HG03442 (cell line): Measurements from ENCODE around the gene EXOC6B.
"Not testable (repeated sequence)": the region's sequence is repeated elsewhere in the genome, so short reads cannot be mapped to it uniquely, and the experiment has no call there.

Source experiments
- ATAC-seq: cut with Tn5 transposase; IDR thresholded peaks from one replicate; pipeline ENCODE4 v1.9.1; 2021; ENCODE audit warnings: mild to moderate bottlenecking, moderate library complexity; ENCODE audit not compliant: unreplicated experiment

EXOC6B gene

DNA sequence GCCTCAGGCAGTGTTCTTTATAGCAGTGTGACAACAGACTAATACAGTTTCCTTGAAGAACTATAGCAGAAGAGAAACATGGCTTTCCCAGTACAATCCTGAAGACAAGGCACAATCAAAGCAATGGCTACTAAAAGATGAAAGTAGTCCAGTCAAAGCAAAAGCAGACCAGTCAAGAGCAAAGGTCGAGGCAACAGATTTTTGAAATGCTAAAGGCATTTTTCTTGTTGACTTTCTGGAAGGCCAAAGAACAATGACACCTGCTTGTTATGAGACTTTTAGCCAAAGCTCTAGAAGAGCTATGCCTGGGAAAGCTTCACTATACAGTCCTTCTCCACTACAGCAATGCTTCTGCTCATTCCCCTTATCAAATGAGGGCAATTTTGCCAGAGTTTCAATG, 269.9 kb downstream of the EXOC6B start:
- no peak for ATAC-seq

DNA sequence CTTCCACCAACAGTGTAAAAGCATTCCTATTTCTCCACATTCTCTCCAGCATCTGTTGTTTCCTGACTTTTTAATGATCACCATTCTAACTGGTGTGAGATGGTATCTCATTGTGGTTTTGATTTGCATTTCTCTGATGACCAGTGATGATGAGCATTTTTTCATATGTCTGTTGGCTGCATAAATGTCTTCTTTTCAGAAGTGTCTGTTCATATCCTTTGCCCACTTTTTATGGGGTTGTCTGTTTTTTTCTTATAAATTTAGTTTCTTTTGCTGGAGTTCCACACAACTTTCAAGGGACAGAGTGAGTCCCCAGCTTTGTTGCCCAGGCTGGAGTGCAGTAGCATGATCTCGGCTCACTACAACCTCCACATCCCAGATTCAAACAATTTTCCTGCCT, 270.5 kb downstream of the EXOC6B start:
- ATAC-seq = not testable (repeated sequence)

DNA sequence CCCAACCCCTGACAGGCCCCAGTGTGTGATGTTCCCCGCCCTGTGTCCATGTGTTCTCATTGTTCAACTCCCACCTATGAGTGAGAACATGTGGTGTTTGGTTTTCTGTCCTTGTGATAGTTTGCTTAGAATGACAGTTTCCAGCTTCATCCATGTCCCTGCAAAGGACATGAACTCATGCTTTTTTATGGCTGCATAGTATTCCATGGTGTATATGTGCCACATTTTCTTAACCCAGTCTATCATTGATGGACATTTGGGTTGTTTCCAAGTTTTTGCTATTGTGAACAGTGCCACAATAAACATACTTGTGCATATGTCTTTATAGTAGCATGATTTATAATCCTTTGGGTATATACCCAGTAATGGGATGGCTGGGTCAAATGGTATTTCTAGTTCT, 270.9 kb downstream of the EXOC6B start:
- not testable (repeated sequence) for ATAC-seq

DNA sequence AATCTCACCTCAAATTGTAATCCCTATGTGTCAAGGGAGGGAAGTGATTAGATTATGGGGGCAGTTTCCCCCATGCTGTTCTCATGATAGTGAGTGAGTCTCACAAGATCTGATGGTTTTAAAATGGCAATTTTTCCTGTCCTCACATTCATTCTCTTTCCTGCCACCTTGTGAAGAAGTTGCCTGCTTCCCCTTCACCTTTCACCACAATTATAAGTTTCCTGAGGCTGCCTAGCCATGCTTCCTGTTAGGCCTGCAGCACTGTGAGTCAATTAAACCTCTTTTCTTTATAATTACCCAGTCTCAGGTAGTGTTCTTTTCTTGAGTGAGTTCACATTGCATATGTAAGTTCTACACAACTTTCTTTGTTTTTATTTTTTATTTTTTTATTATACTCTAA, 271.5 kb downstream of the EXOC6B start:
- no peak for ATAC-seq

DNA sequence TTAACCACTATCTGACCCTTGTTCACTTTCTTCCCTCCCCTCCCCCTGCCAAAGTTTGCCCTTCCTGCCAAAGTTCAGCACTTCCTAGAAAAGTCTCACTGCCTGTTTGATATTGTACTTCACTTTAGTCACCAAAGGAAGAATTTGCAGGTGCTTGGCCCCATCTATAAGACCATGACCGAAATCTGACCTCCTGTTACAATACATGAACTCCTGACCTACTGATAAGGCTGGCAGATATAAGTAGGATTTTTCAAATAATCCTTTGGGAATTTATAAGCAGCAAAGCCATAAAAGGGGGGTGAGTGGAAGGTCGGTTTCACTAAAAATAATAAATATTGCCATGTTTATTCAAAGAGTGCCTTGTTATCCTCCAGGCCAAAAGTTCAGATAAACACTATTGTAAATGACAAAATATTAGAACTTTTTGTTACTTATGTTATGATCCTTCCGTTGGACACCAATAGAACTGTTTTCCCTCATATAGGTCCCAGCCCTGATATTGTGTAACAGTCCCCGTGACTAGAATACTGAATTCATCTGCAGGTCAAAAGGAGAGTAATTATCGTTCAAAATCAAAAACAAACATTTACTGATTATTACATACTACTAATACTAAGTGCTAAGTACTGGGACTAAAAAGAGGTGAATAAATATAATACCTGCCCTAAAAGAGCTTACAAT, 277.6 kb downstream of the EXOC6B start:
- no peak for ATAC-seq

DNA sequence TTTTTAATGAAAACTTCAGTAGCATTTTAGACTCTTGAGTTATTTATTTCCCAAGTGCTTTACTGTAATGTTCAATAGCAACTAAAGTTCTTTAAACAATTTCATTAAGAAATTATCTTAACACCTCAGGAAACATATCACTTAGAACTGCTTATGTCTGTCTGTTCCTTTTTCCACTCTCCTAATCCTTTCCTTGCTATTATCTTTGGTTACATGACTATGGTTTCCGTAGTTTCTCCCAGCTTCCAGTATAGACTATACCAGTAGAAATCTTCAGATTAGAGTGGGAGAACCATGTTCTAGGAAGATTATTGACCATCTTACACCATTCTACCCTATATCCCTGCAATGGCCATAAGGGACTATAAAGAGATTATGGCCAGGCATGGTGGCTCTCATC, 280.0 kb downstream of the EXOC6B start:
- no peak for ATAC-seq

DNA sequence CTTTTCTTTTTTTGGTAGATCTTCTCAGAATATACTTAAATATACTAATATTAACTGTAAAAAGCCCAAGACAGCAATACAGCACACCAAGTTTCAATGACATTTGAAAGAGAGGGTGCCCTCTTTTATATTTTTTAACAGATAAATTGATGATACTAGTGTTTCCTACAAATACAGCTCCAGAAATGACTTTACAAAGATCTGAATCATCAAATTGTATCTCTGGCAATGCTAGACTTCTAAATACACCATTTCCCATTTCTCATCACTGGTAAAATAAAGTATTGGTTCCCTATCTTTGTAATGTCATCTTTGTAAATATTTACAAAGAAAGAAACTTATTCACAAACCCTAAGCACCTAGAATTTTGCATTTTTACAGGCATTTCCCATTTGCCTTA, 281.3 kb downstream of the EXOC6B start:
- no peak for ATAC-seq

DNA sequence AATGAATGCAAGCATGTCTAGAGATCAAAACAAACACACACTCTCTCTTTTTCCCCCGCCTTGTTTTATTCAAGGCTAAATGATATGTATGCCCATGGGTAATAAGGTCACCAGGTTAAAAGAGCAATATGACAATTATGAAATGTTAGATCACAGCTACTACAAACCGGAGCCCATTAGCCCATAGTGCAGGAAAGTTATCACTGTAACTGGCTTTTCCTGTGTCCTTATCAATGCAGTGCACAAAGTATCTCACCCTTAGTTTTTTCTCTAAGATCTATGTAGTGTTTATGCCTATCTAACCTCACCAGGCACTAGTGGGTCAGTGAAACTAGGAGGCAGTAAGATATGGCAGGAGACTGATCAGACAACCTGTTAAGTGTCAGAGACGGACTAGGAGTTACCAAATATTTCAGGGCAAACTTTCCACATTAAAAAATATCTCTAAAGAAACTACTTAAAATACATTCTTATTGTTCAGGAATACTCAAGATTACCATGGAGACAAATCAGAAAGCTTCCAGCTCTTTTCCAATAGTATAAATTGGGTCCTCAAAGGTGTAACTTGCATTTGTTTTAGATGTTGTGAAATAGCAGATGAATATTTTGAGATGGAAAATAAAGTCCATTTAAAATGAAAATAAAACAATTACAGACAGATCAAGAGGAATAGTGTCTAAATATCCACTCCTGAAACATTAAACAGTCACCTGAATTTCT, 282.2 kb downstream of the EXOC6B start:
- ATAC-seq = no peak

DNA sequence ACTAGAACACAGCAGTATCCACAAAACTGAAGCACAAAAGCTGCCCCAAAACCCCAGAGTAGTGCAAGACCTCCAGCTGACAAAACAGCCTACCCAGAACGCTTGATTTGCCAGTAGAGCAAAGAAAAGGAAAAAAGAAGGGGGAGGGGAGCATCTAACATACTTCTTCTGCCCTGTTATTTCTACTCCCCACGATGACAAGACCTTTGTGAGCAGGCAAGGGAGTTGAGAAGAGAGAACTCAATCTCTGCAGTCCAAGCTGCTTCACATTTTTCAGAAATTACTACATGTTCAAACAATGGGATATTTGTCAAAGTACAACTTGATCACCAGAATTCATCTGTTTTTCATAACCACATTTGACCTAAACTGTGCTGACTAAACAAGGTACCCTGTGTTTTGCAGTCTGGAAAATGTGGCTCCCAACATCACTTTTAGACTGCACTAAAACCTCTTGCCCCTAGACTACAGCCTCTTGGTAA, 286.7 kb downstream of the EXOC6B start:
- ATAC-seq = no peak

DNA sequence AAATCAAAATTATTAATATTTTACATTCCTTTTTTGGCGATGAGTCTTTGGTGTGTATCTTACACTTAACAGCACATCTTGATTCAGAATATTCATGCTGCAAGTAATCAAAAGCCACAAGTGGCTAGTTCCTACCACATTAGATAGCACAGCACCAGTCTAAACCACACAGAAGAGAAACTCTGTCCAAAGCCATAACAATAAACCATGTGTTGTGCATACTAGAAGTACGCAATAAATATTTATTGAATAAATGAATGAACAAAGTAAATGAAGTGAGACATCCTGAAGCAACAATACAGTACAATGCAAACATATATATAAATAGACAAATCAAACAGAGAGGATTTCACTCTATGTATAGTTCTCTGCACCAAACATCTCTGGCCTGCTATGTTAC, 287.3 kb downstream of the EXOC6B start:
- ATAC-seq = no peak

DNA sequence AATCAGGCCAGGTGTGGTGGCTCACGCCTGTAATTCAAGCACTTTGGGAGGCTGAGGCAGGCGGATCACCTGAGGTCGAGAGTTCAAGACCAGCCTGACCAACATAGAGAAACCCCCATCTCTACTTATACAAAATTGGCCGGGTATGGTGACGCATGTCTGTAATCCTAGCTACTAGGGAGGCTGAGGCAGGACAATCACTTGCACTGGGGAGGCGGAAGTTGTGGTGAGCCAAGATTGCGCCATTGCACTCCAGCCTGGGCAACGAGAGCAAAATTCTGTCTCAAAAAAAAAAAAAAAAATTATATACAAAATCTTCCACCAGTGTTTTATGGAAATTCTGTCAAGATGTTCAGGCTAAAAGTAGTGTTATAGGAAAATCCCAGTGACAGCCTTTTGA, 290.2 kb downstream of the EXOC6B start:
- not testable (repeated sequence) for ATAC-seq

DNA sequence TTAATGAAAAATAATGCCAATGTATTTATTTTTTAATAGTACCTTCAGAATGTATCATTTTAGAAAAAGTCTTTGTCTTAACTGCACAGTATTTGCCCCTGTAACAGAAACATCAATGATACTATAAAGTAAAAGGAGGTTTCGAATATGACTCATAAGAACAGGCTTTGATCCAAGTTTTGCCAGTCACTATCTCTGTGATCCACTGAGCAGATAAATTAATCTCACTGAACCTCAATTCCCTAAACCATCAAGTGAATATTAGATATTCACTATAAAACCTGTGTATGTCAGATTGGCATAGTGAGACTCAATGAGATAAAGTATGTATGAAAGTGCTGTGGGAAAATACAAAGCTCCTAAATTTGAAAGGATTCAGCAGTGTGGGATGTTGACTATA, 292.1 kb downstream of the EXOC6B start:
- ATAC-seq = no peak

DNA sequence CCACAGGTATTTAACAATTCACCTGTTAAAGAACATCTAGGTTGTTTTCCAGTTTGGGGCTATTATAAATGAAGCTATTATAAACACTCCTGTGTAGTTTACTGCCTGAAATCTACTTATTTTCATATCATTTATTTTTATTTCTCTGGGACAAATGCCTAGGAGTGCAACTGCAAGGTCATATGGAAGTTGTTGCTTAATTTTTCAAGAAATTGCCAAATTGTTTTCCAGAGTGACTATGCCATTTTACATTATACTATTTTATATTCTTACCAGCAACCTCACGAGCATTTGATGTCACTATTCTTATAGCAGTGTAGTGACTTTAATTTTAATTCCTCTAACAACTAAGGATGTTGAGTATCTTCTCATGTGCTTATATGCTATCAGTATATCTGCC, 298.4 kb downstream of the EXOC6B start:
- ATAC-seq = no peak

DNA sequence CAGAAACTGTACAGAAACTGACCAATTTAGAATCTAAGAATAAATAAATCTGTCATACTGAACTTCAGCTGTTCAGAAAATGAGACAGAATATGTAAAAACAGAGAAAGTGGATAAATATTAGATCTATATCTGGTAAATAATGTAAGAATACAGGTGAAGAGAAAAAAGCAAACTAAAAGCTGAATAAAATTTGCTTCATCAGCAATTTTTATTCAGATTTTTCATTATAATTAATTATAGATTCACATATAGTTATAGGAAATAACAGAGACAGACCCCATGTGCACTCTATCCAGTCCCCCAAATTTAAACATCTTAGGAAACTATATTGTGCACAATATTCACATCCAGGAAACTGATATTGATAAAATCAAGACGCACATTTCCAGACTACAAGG, 299.2 kb downstream of the EXOC6B start:
- no peak for ATAC-seq

DNA sequence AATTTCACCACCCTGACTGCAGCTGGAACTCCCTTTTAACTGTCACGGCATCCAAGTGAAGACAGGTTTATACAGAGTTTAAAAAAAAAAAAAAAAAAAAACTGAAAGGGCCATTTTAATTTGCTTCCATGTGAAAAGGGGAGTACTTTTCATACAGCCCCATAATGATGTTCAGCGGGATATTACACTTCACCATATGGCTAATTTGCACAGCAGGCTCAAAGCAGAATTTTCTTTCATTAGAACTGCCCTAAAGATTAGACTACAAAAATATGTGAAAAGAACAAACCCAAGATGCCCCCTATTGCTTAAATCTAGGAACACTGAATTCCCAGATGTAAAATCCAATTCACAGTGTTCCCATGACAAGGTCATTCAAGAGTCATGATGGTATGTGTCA, 301.8 kb downstream of the EXOC6B start:
- ATAC-seq = no peak

DNA sequence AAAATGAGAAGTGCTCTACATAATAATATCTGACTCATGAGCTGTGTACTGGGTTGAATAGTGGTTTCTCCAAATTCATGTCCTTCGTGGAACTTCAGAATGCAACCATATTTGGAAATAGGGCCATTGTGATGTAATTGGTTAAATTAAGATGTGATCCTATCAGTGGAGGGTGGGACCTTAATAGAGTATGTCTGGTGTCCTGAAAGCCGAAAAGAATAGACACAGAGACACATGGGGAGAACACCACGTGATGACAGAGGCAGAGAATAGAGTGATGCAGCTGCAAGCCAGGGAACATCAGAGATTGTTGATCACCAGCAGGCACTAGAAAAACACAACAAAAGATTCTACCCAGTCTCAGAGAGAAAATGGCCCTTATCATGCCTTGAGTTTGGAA, 310.1 kb downstream of the EXOC6B start:
- no peak for ATAC-seq

DNA sequence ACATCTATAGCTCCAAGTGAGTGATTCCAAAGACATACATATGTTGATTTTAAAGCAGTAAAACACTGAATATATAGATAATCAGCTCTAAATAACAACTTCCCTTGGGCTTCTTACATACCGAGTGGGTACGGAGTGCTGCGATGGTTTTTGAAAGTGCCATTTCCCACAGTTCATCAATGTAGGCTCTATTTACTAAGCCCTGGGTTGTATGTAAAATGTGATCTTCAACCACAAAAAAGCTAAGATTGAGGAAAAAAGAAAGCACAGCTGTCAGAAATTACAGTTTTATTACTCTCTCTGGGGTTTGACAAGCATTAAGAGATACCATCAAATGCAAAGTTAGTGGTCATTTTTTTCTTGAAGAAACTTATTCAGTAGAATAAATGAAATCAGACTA, 312.8 kb downstream of the EXOC6B start:
- ATAC-seq = no peak

DNA sequence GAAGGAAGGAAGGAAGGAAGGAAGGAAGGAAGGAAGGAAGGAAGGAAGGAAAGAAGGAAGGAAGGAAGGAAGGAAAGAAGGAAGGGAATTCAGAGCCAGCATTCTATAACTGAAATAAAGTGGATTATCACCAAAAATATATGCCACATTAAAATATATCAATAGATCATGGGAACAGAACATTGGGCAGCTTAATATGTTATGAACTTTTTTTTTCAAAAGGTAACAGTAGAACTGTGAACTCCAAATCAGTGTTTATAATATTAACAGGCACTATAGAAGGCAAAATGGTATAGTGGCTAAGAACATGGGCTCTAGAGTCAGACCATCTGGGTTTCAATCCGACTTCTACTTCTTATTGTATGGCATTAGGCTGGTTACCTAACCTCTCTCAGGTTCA, 313.5 kb downstream of the EXOC6B start:
- no peak for ATAC-seq

DNA sequence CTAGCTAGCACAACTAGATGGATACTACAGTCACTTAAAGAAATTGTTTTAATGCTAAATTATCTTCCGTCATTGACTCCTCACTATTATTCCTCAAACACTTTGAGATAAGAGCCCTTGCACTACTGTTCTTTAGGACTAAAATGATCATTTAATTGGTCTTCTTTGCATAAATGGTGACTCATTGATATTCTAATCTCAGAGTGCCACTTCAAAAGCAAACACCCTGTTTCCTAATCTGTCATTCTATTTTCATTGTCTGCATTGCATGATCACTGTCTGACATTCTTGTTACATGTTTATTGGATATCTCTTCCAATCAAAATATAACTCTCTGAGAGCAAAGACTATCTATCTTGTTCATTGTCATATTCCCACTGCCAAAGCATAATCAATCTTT, 313.9 kb downstream of the EXOC6B start:
- ATAC-seq = no peak

DNA sequence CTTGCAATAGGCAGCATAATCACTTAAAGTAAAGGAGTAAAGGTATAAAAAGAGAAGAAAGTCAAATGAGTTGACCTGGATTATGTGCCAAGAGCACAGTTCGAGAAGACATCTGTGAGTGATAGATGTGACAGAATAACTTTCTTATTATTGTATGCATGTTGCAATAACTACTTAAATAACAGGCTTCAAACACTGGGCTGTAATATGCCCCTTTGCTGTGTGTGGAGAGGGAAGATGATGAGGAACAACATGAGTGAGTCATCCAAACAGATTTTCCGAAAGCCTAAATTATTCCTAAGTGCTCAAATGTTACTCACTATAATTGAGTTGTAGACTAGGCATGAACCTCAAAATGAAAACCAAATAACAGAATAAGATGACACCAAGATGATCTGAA, 328.1 kb downstream of the EXOC6B start:
- no peak for ATAC-seq

DNA sequence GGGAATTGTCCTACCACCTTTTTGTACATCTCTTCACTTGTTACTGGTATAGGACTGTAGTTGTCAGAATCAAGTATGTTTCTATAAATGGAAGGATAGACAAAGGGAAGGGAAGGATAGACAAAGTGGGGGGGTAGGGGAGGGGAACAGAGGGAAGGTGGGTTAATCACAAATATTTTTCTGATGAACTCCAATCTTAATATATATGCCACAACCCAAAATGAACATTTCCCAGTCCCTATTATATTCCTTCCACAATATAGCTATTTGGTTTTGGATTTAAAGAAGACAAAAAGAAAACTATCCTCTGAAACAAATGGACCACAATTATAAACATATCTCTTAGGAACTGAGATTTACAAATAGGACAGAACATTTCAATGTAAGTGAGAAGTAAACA, 329.4 kb downstream of the EXOC6B start:
- no peak for ATAC-seq

DNA sequence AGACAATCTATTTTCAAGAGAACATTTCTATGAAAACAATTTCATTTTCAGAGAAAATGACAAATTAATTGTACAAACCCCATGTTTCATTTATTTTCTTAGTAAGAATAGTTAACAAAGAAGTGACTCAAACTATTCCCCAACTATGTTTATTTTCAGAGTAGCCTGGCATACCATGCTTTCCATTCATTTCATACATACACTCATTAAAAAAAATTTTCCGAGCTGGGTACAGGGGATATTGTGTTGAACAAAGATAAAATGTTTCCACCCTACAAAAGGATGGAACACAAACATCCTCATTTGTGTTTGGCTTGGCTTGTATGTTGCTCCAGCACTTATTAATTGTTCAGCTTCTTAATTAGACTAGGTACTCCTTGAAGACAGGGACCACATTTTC, 331.4 kb downstream of the EXOC6B start:
- ATAC-seq = no peak

DNA sequence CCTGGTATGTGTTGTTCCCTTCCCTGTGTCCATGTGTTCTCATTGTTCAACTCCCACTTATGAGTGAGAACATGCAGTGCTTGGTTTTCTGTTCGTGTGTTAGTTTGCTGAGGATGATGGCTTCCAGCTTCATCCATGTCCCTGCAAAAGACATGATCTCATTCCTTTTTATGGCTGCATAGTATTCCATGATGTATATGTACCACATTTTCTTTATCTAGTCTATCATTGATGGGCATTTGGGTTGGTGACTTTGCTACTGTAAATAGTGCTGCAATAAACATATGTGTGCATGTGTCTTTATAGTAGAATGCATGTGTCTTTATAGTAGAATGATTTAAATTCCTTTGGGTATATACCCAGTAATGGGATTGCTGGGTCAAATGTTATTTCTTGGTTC, 341.2 kb downstream of the EXOC6B start:
- ATAC-seq = not testable (repeated sequence)
